ENCODE results near the gene TH.

The TH gene

DNA sequence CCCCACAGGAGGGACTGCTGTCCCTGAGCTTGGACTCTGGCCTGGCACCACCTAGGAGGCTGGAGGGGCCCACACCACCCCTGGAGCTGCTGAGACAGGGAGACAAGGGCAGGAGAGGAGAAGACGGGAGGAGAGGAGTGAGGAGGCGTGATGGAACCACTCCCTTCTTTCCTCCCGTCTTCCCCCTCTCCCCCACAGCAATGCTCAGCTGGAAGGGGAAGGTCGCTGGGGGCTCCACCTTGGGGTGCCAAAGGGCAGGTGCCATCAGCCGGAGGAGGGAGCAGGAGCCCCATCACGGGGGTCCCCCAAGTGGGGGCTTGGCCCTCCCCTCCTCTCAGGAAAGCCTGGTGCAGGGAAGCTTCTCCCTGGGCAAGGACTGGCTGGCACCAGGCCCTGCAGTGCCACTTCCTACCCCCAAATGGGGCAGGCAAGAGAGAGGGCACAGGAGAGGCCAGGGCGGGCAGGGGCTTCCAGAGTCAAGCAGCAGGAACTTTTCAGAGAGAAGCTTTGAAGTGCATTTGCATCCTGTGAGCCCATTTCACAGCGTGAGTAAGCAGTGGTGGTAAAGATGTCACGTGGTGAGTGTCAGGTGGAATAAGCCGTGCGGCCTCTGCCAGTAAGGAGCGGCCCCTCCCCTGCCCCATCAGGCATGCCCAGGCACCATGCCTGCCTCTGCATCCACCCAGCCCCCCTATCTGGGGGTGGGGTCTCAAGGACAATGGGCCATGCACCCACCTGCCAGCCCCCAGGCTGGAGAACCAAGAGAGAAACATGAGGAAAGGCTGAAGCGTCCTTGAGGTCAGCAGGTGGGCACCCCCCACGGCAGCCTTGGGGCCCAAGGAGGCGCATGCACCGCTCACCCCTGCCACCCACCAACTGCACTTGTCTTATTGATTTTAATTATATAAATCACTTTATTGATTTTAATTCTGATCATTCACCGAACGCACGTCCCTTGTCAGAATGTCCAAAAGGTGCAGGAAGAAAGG is 37.3 kb downstream of the TH start:
- peaks cover 77% of the 10 kb centered on the region for H3K36me3 ChIP-seq
- DNase-seq, result peak; percentile 30
- TF ChIP-seq, protein P1, sequence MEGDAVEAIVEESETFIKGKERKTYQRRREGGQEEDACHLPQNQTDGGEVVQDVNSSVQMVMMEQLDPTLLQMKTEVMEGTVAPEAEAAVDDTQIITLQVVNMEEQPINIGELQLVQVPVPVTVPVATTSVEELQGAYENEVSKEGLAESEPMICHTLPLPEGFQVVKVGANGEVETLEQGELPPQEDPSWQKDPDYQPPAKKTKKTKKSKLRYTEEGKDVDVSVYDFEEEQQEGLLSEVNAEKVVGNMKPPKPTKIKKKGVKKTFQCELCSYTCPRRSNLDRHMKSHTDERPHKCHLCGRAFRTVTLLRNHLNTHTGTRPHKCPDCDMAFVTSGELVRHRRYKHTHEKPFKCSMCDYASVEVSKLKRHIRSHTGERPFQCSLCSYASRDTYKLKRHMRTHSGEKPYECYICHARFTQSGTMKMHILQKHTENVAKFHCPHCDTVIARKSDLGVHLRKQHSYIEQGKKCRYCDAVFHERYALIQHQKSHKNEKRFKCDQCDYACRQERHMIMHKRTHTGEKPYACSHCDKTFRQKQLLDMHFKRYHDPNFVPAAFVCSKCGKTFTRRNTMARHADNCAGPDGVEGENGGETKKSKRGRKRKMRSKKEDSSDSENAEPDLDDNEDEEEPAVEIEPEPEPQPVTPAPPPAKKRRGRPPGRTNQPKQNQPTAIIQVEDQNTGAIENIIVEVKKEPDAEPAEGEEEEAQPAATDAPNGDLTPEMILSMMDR (IDR thresholded peaks at IDR 0.05; ENCODE audit: low read depth, low read length), result no peak
- no peaks in the 10 kb centered on the region for H3K27me3 ChIP-seq
- peaks cover 17% of the 10 kb centered on the region for H3K4me1 ChIP-seq
- peak overlapping the region; percentile 84 for H3K4me3 ChIP-seq (ENCODE audit: low read depth, low read length)
- no peaks in the 10 kb centered on the region for H3K9me3 ChIP-seq

DNA sequence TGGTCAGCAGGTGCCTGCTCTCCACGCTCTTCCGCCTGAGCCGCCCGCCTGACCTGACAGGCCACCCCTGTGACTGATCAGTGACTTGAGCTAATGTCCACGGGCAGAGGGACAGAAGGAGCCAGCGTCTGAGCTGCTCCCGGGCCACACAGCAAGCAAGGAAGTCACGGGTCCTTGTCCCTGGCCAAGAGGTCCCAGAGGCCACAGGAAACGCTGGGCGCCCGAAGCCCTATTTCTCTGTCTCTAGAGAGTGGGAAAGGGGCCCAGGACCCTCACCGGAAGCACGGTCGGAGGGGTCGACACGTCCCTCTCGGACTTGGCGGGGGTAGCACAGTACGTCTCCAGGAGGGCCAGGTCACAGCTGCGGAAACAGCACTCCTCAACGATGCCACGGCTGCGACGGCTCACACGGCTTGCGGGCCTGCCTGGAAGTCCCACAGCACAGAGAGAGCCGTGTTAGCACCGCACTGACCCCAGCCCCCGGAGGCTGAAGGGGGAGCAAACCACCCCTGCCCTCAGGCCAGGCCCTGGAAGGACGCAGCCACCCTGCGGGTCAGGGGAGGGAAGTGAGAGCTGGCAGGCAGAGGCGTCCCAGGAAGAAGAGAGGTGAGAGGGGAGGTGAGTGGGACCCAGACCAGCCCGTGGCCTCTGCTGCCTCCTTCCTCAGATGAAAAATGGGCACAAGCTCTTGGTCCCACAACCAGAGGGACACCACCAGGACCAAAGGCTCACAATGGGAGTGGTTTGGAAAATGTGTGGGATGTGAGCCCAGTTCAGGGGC is 38.2 kb downstream of the TH start:
- peak; percentile 17 for DNase-seq
- H3K27me3 ChIP-seq, result no peaks in the 10 kb centered on the region
- H3K4me3 ChIP-seq (ENCODE audit: low read depth, low read length), result peak overlapping the region; percentile 84
- no peaks in the 10 kb centered on the region for H3K9me3 ChIP-seq
- peaks cover 77% of the 10 kb centered on the region for H3K36me3 ChIP-seq
- peaks cover 19% of the 10 kb centered on the region for H3K4me1 ChIP-seq
- TF ChIP-seq, protein P1 (IDR thresholded peaks at IDR 0.05; ENCODE audit: low read depth, low read length), result no peak

DNA sequence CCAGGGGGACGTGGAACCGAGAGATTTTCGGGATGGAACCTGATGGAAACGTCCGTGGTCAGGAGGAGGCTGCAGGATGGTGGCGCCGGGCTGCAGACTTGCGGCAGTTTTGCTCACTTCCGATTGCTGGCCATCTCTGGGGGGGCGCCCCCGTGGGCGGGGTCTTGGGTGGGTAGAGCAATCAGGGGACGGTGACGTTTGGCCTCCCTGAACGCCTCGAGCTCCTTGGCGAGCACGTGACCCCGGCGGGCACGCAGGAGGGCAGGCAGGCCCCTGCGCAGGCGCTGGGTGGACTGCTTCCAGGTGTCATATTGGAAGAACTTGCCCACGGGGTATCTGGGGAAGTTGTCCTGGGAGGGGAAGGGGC is 38.8 kb downstream of the TH start:
- Histone ChIP-seq H3K4me1 (peaks cover 23% of the 10 kb centered on the region), H3K36me3 (peaks cover 77% of the 10 kb centered on the region), H3K9me3 (no peaks in the 10 kb centered on the region), H3K27me3 (no peaks in the 10 kb centered on the region), H3K4me3 (ENCODE audit: low read depth, low read length) (no peak overlapping the region)
- peak; percentile 51 for DNase-seq
- TF ChIP-seq, protein P1 (IDR thresholded peaks at IDR 0.05; ENCODE audit: low read depth, low read length), result no peak

DNA sequence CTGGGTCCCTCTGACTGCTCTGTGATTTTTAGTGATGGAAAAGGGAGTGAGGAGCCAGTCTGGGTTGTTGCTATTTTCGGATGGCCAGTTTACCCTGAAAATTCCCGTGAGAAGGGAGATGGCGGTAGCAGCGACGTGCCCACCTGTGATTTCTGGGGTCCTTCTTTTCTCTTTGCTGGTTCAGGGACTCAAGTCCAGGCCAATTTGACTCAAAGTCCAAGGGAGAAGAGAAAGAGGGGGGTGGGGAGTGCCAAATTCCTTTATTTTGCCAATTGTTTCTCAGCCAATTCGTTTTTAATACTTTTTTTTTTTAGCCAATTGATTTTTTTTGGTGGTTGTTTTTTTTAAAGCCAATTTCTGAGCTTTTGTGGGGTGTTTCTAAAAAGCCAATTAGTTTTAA is 39.4 kb downstream of the TH start:
- Histone ChIP-seq H3K4me3 (ENCODE audit: low read depth, low read length) (no peak overlapping the region), H3K36me3 (peaks cover 72% of the 10 kb centered on the region), H3K4me1 (peaks cover 27% of the 10 kb centered on the region), H3K27me3 (no peaks in the 10 kb centered on the region), H3K9me3 (no peaks in the 10 kb centered on the region)
- TF ChIP-seq, protein P1 (IDR thresholded peaks at IDR 0.05; ENCODE audit: low read depth, low read length), result no peak
- peak; percentile 9 for DNase-seq

DNA sequence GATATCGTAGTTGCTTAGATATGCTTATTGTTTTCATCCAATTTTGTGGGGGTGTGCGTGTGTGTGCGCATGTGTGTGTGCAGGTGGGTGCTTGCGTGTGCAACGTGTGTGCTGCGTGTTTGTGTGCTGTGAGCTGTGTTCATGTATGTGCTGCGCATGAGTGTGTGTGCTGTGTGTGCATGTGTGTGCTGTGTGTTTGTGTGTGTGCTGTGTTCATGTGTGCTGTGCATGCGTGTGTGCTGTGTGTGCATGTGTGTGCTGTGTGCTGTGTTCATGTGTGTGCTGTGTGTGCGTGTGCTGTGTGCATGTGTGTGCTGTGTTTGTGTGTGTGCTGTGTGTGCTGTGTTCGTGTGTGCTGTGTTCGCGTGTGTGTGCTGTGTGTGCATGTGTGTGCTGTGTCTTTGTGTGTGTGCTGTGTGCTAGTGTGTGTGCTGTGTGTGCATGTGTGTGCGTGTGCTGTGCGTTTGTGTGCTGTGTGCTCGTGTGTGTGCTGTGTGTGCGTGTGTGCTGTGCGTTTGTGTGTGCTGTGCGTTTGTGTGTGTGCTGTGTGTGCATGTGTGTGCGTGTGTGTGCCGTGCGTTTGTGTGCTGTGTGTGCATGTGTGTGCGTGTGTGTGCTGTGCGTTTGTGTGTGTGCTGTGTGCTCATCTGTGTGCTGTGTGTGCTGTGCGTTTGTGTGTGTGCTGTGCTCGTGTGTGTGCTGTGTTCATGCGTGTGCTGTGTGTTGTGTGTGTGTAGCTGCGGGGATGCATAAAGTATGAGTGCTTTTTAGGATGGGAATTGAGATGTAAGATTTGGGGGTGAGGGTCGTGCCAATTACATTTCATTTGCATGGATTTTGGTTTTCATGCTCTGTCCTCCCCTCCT is 40.0 kb downstream of the TH start:
- TF ChIP-seq, protein P1 (IDR thresholded peaks at IDR 0.05; ENCODE audit: low read depth, low read length), result no peak
- Histone ChIP-seq H3K36me3 (peaks cover 67% of the 10 kb centered on the region), H3K27me3 (no peaks in the 10 kb centered on the region)

More for the DNA sequence above, 40.0 kb downstream of the TH start:
- H3K4me1 ChIP-seq, result peaks cover 27% of the 10 kb centered on the region
- no peak overlapping the region for H3K4me3 ChIP-seq (ENCODE audit: low read depth, low read length)
- no peaks in the 10 kb centered on the region for H3K9me3 ChIP-seq
- no peak for DNase-seq
